GM18511 (cell line): ENCODE measurements around the gene GGA2.
A peak's percentile ranks its signal among the peaks of the same experiment; 100 is the strongest.
"Not testable (repeated sequence)": the region's sequence is repeated elsewhere in the genome, so short reads cannot be mapped to it uniquely, and the experiment has no call there.

Experiments
- ATAC-seq: cut with Tn5 transposase; IDR thresholded peaks from one replicate; pipeline ENCODE4 v1.9.1; 2021; ENCODE audit warnings: mild to moderate bottlenecking, moderate library complexity; ENCODE audit not compliant: unreplicated experiment

Gene GGA2

DNA sequence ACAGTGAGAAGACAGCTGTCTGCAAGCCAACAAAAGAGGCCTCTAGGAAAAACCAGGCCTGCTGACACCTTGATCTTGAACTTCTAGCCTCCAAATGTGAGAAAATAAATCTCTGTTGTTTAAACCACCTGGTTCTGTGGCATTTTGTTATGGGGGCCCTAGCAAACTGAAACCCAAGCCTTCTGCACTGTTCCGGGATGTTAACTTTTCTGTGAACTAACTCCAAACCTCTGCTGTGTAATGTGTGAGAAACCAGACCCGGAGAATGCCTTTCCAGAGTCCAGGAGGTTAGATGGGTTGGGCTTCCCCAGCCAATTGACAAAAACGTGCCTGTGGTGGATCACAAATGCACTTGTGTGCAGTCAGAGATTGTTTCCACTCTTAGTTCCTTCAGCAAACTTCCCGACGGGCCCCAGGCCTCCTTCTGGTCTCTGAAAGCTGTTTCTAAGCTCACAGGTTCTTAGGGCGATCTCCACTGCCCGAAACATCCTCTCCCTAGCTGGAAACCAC is 13.6 kb upstream of the GGA2 start:
- no peak for ATAC-seq

DNA sequence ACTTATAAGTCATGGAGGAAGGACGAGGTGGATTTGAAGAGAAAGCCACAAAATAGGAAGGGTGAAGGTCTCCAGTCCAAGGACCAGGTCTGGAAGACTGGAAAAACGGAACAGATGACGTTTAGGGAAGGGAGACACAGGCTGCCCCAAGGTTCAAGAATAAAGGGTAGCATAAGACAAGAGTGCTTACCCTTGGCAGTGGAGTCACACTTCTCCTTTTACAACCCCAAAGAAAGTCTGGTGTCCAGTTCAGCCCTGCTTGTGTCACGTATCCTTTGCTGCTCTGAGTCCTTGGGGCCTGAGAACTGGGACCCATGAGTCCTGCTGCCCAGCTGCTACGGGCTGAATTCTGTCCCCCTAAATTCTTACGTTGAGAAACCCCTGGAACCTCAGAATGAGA is 13.0 kb upstream of the GGA2 start:
- no peak for ATAC-seq

DNA sequence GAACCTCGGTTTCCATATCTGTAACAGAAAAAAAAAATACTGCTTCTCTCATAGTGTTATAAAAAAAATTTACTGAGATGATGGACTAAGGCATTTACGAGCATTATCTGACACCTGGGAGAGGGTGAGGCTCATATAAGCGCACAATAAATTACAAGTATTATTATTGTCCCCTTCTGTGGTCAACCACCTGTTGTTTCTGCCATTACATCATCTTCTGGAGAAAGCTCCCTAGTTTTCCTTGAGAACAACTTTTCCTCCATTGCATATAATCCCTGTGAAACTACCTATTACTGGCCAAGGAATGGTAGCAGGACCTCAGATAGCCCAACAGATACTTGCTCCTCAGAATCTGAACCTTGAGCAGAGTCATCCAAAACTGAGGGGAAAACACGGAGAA is 11.7 kb upstream of the GGA2 start:
- ATAC-seq: no peak

DNA sequence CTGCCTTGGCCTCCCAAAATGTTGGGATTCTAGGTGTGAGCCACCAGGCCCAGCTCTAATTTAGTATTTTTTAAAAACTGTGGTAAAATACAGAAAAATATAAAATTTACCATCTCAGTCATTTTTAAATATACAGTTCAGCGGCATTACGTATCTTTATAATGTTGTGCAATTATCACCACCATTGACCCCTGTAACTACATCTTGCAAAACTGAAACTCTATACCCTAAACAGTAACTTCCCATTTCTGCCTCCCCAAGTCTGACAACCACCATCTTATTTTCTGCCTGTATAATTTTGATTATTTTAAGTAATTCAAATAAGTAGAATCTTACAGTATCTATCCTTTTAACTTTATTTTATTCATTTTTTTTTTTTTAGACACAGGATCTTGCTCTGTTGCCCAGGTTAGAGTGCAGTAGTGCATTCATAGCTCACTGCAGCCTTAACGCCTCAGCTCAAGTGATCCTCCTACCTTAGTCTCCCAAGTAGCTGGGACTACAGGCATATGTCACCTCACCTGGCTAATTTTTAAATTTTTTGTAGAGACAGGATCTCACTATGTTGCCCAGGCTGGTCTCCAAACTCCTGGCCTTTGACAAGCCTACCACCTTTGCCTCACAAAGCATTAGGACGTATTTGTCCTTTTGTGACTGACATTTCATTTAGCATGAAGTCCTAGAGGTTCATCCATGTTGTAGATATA is 10.9 kb upstream of the GGA2 start:
- ATAC-seq: no peak

DNA sequence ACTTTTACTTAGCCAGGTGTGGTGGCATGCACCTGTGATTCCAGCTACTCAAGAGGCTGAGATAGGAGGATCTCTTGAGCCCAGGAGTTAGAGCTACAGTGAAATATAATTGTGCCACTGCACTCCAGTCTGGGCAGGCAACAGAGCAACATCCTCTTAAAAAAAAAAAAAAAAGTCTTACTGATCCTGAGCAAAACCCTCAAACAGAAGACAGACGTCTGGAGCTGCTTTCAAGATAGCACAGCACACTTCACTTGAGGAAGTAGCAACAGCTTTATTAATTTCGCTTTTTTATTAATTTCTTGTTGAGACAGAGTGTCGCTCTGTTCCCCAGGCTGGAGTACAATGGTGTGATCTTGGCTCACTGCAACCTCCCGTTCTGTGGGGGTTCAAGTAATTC is 10.2 kb upstream of the GGA2 start:
- ATAC-seq: no peak

DNA sequence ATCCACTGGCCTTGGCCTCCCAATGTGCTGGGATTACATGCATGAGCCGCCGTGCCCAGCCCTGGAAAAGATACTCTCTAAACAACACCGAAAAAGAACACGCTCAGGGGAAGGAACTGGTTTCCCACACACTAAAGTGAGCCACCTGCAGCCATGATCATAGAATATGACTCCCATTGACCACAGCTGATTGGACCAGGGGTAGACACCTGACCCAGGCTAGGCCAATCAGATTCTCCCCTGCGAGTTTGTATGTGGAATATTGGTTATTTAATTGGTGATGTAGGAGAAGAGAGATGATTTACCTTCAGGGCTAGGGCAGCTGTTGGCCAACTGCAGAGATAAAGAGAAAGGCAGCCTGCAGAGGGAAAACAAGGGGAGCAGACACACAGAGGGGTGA is 9.0 kb upstream of the GGA2 start:
- ATAC-seq: no peak

DNA sequence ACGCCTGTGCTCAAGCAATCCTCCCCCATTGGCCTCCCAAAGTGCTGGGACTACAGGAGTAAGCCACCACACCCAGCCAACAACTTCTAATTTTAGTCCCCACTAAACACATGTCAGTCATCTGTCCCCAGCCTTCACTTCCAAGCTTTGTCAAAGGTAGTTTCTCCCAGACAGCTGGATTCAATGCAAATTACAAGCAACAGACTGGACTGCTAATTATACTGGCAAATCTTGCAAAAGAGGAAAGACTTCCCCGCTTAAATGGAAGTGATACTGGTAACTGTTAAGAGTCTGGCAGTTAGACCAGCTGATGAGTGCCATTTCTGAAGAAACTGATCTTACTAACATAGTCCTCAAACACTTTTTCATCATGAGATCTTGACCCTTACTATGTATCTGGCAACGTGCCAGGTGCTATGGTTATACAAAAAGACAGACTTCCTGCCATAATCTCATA is 8.2 kb upstream of the GGA2 start:
- no peak for ATAC-seq

DNA sequence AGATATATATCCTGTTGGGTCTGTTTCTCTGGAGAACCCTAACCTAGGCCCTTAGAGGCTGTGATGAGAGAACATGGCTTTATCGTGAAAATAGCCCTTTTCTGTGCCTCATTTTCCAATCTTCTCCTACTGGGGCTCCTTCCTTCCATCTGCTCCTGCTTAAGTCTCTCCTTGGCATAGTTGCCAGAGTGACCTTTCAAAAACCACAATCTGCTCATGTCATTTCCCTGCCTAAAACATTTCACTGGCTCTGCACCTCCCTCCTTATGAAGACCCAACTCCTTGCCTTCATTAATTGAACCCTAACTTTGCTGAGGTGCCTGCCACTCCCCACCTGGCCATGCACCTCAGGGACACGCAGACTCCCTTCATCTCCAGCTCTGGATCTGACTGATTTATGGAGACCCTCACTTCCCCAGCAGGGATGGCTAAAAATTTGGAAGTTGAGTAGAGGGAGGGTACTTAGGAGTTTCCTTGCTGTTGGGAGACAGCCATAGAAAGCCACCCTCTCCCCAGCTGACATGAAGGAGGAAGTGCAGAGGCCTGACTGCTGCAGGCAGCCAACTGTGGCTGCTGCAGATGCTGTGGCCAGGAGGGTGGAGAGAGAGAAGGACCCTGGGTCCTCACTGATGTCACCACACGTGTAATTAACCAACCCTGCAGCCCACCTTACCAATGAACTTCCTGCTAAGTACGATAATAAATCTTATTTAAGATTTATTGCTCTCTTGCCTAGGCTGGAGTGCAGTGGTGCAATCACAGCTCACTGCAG is 6.3 kb upstream of the GGA2 start:
- ATAC-seq: no peak

DNA sequence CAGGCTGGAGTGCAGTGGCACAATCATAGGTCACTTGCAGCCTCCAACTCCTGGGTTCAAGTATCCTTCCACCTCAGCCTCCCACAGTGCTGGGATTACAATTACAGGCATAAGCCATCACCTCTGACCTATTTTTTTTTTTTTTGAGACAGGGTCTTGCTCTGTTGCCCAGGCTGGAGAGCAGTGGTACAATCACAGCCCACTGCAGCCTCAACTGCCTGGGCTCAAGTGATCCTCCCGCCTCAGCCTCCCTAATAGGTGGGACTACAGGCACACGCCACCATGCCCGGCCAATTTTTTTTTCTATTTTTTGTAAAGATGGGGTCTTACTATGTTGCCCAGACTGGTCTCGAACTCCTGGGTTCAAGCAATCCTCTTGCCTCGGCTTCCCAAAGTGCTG is 5.6 kb upstream of the GGA2 start:
- ATAC-seq: no peak

DNA sequence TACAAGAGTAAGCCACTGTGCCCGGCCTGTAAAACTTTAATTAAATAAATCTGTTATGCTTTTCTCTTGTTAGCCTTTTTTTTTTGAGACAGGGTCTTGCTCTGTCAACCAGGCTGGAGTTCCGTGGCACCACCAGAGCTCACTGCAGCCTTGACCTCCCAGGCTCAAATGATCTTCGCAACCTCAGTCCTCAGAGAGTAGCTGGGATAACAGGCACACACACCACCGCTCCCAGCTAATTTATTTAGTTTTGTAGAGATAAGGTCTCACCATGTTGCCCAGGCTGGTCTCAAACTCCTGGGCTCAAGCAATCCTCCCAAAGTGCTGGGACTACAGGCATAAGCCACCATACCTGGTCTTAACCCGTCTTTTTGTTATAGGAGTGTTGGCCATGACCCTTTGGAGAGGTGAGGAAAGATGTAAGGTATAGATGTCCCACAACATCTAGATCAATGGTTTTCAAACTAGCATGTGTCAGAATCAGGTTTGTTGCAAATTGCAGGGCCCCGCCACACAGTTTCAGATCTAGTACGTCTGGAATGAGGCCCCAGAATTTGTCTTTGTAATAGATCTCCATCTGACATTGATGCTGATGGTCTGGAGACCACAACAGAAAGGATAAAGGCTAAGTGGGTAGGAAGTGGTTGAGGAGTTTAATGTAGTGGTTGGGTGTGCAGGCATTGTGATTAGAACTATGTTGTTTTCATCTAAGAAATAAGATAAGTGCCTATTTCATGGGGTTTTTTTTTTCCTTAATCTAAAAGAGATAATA is 4.3 kb upstream of the GGA2 start:
- no peak for ATAC-seq

DNA sequence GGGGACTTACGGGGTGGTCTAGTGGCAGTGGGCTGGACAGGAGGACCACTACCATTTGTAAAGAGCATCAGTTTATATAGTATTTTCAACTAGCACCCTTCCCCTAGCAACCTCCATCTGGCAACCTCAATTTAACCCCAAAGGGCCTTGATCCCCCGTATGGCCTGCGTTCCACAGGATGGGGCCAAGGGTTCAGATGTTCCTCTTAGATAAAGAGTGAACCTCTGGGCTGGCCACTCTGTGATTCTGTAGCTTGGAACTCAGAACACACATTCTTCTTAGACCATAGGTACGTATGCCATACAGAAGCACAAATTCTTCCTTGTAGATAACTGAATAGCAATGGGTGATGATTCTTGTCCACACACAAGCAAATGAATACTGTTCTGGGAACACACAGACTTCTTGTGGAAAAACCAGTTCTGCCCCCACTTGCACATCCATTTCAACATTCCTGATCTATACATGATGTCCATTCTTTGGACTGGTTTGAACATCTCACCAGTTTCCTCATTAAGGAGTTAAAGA is 1.9 kb upstream of the GGA2 start:
- no peak for ATAC-seq

DNA sequence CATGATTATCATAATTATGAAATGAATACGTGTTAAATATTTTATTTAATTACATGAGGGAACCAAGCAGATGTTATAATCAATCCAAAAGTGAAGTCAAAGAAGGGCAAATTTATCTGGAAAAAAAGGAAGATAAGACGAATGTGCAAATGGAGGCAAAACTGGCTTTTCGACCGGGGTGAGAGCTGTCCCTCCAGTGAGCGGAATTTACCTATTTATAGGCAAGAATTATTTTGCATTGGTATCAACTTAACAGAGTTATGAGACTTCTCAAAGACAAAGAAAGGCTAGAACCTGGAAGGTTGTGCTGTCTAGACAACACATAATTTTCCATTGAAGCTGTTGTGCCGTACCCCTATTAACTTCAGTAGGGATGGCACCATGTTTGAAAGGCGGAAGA is 1.4 kb upstream of the GGA2 start:
- no peak for ATAC-seq

DNA sequence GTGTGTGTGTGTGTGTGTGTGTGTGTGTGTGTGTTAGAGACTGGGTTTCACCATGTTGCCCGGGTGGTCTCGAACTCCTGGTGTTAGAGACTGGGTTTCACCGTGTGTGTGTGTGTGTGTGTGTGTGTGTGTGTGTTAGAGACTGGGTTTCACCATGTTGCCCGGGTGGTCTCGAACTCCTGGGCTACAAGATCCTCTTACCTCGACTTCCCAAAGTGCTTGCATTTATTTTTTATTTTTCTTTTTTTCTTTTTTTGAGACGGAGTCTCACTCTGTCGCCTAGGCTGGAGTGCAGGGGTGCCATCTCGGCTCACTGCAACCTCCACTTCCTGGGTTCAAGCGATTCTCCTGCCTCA is 599 bp upstream of the GGA2 start:
- not testable (repeated sequence) for ATAC-seq

DNA sequence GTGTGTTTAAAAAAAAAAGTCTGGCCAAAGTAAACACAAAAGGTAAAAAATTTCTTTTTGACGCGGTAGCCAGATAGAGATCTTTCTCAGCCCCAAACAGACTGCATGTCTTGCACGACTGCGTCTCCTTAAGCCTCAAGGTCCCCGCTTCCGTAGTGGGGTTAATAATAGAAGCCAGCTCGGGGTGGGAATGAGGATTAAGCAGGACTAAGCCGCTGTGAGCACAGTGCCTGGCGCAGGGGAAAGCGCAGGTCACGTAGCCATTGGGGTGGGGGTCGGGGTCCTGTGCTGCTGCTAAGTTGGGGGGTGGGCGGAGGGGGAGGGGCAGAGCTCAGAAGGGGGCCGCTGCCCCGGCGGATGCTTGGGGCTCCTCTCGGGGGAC is 521 bp downstream of the GGA2 start:
- ATAC-seq: peak; percentile 17

DNA sequence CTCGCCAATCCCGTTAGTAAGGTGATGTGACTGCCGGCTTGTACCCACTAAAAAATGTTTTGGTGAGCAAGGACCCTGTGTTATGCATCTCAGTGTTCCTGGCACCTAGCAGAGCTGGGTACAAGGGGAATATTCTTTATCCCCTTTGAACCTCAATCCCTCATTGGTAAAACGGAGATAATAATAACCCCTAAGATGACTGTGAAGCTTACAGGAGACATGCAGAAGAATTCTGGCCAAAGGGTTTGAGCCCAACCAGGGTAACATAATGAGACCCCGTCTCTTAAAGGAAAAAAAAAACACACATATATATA is 896 bp downstream of the GGA2 start:
- no peak for ATAC-seq

DNA sequence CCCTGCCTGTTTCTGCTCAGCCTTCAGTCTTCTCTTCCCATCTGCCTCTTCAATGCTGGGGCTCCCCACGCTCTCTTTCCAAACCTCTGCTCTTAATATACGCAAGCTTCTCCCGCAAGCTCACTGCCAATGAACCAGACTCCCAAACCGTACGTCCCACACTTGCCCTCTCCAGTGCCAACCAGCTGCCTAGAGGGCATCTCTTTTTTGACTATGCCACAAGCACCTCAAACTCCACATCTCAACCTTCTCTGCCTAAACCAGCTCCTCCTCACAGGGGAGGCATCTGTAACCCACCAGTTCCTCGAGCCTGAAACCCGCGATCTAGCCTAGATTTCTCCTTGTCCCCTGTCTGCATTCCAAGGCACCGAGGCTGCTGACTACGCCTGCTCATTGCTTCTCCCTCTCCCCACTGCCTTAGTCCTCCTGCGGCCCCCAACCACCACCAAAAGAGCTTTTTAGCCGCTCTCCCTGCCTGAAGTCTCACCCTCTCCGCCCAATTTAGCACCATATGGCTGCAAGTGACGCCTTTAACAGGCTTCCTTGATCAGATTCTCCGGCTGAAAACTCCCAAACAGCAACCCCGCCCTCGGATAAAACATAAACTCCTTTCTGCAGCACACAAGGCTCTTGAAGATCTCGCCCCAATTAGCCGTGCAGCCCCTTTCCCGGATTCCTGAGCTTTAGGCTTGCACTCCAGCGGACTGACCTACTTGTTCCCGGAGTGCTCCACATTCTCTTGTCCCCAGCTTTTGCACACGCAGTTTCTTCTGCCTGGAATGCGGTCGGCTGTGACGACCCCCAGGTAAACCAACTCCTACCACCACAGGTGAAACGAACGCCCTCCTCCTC is 1.5 kb downstream of the GGA2 start:
- ATAC-seq: no peak

DNA sequence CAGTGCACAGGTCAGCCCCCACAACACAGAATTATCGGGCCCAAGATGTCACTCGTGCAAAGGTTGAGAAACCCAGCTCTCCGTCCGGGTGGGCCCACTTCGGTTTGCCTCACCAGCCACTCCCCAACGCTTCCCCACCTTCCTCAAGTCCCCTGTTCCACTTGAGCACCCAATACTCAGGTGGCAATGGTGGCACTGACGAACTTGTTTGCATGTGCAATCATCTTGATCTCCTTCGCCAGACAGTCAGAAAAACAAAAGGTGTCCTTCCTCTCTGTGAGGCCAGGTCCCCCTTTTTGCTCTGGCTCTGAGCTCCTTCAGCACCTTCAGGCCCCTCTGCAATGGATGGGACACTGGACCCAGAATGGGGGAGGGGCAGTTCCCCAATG is 3.7 kb downstream of the GGA2 start:
- no peak for ATAC-seq

DNA sequence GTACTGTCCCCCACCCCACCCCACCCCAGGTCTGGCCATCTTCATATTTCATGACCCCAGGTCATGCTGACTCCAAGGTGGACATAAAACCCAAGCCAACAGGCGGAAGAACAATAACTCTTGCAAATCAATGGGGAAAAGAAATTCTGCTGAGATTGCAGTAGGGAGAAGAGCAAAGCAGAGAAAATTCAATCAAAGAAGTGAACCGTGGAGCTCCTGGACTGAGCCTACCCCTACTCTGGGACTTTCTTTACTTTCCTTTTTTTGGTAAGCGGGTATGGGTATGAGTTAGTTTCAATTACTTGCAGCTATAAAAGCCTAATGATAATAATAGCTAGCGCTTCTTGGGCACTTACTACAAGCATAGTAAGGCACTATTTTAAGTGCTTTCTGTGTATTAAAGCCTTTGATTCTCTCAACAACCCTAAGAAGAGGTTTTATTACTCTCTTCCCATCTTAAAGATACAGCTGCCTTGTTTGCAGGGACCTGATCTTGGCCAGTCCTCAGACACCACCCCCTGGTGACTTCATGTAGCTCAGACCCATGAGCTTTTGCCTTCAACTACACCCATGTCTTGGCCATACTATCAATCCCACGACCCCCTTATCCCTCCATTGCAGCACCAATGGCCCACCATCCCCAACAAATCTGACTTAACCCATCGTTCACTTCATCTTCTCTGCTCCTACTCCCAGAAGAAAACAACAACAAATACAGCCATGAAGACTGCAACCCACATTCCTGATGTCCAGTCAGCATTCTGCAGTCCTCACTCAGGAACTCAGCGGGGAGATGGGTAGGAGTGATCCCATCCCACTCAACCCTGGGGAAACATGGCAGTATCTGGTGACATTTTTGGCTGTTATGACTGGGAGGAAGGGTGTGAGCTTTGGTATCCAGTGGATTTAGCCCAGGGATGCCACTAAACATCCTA is 4.4 kb downstream of the GGA2 start:
- no peak for ATAC-seq

DNA sequence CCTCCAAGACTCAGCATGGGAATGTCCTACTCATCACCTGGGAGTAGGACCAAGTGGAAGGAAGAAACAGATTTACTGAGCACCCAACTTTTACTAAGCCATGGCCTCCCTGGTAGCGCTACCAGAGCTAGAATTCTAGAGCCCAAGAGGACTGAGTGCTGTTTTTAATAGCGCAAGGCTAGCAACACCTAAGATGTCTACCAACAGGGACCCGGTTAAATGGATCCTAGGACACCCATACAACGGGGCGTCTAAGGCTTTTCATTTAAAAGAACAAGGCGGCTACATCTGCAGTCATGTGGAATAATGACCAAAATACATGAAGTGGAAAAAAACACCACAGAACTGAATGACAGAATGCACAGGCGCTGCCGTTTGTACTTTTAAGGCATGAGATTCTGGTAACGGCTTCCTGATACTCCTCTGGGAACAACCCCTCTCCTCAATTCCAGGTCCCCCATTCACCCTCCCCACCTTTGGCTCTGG is 5.1 kb downstream of the GGA2 start:
- ATAC-seq: peak; percentile 10
